GM12878 (cell line): ENCODE results near the gene FAM167B. TPM values are rescaled to one million over a fixed set of nuclear protein-coding genes. Genes with fewer than 3 reads are reported as not detected.
A peak's percentile ranks its signal among the peaks of the same experiment; 100 is the strongest.

ENCODE experiments used
- ATAC-seq: fragments of 200-7000 bp; cut with Tn5 transposase; 3 replicates; pipeline ENCODE4 v1.9.1; 2020; ENCODE audit warnings: mild to moderate bottlenecking, moderate library complexity
- BruUV-seq: library from RNA; stranded (reverse); fragments of 400-500 nt; replicated peaks from 2 replicates; lab custom pipeline; 2021; lab: Mats Ljungman, UMichigan
- CTCF ChIA-PET: fragments of 300-600 bp; sonication (Branson Sonifier 250); formaldehyde crosslinking; extraction: SDS; loops from one replicate; lab custom pipeline; 2021; ENCODE audit warnings: inconsistent platforms; lab: Yijun Ruan, JAX
- POLR2A ChIA-PET: fragments of 350-600 bp; formaldehyde crosslinking; extraction: SDS; loops from one replicate; lab custom pipeline; 2021; ENCODE audit warnings: inconsistent platforms; lab: Charles Lee
- RAD21 ChIA-PET: fragments of 300-600 bp; sonication (Branson Sonifier 250); formaldehyde crosslinking; loops from one replicate; lab custom pipeline; 2023; ENCODE audit warnings: antibody characterized with exemption; ENCODE audit not compliant: unreplicated experiment; lab: Charles Lee
- SMC1A ChIA-PET: fragments of 300-600 bp; sonication (Branson Sonifier 250); formaldehyde crosslinking; loops from one replicate; lab custom pipeline; 2023; ENCODE audit not compliant: unreplicated experiment, uncharacterized antibody; lab: Charles Lee
- DNase-seq: peaks from one replicate; pipeline ENCODE4 v3.0.0-alpha.2; 2011; ENCODE audit warnings: low read depth, low spot score
- FAIRE-seq: peaks from 3 replicates; lab custom pipeline; 2011; peaks lifted over from hg19 to GRCh38; lab: Jason Lieb, UNC
- H2AFZ ChIP-seq: 2 replicates; pipeline ENCODE4 v1.6.0; 2011; ENCODE audit warnings: low read depth, low read length, control low read depth; ENCODE audit not compliant: control insufficient read depth
- H3K27ac ChIP-seq: 2 replicates; pipeline ENCODE4 v1.5.1; 2011; ENCODE audit warnings: control low read depth; ENCODE audit not compliant: control insufficient read depth, insufficient read depth
- H3K27me3 ChIP-seq, 2 experiments: replicated peaks in 1 of 2; 2 replicates each; pipeline versions ENCODE4 v1.6.0 to v1.6.1; 2011; ENCODE audit warnings: low read length in 1 of 2; ENCODE audit not compliant: control insufficient read depth in 2 of 2, insufficient read depth in 2 of 2
- H3K36me3 ChIP-seq, 2 experiments: 2 replicates each; pipeline ENCODE4 v1.5.1; 2011; ENCODE audit warnings: low read length in 1 of 2; ENCODE audit not compliant: control insufficient read depth in 2 of 2, insufficient read depth in 2 of 2
- H3K4me1 ChIP-seq: 2 replicates; pipeline ENCODE4 v1.6.1; 2011; ENCODE audit warnings: mild to moderate bottlenecking, low read length, moderate library complexity, mixed read lengths; ENCODE audit not compliant: control insufficient read depth, insufficient read depth
- H3K4me2 ChIP-seq: 2 replicates; pipeline ENCODE4 v1.6.0; 2011; ENCODE audit warnings: control low read depth; ENCODE audit not compliant: control insufficient read depth, insufficient read depth
- H3K4me3 ChIP-seq: fragments of 200-600 bp; sonication (generic); 2 replicates; pipeline ENCODE4 v1.5.1; 2016
- H3K79me2 ChIP-seq: 2 replicates; pipeline ENCODE4 v1.6.0; 2011; ENCODE audit warnings: low read length; ENCODE audit not compliant: control insufficient read depth, insufficient read depth
- H3K9ac ChIP-seq: 2 replicates; pipeline ENCODE4 v1.8.0; 2011; ENCODE audit warnings: low read length, control low read depth, mixed read lengths; ENCODE audit not compliant: control insufficient read depth, insufficient read depth
- H3K9me3 ChIP-seq: replicated peaks from 3 replicates; pipeline ENCODE4 v1.5.1; 2011; ENCODE audit warnings: mild to moderate bottlenecking, low read length; ENCODE audit not compliant: control insufficient read depth, insufficient read depth
- H4K20me1 ChIP-seq: 2 replicates; pipeline ENCODE4 v1.6.0; 2011; ENCODE audit not compliant: control insufficient read depth, insufficient read depth
- CBFB ChIP-seq: IDR thresholded peaks from 2 replicates; pipeline ENCODE4 v1.6.1; 2016; ENCODE audit warnings: antibody characterized with exemption, low read depth
- CHD1 ChIP-seq: IDR thresholded peaks from 2 replicates; pipeline ENCODE4 v1.6.1; 2012; ENCODE audit warnings: low read depth, low read length, improper control_type of control experiment
- EGR1 ChIP-seq, 2 experiments: IDR thresholded peaks; 1 replicate in 1 of 2; 2 replicates in 1 of 2; pipeline ENCODE4 v1.6.1; 2011 to 2012; ENCODE audit warnings: low read depth in 2 of 2, low read length in 2 of 2, borderline replicate concordance in 1 of 2, mild to moderate bottlenecking in 1 of 2, moderate library complexity in 1 of 2
- KAT2A ChIP-seq: conservative IDR thresholded peaks from 2 replicates; pipeline ENCODE4 v1.6.1; 2011; ENCODE audit warnings: low read depth, low read length; ENCODE audit not compliant: control insufficient read depth
- NR2C2 ChIP-seq: IDR thresholded peaks from 2 replicates; pipeline ENCODE4 v1.6.1; 2011; ENCODE audit warnings: borderline replicate concordance, low read depth; ENCODE audit not compliant: control insufficient read depth, insufficient read length
- PAX5 ChIP-seq: IDR thresholded peaks from 2 replicates; pipeline ENCODE4 v1.6.1; 2011; ENCODE audit warnings: low read depth, low read length, borderline replicate concordance
- TCF12 ChIP-seq: IDR thresholded peaks from 2 replicates; pipeline ENCODE4 v1.6.1; 2011; ENCODE audit warnings: low read depth, mild to moderate bottlenecking, low read length
- WGBS: methylation state at CpG from one replicate; pipeline ENCODE4 v1.1.6; 2016; ENCODE audit warnings: low lambda C conversion rate; ENCODE audit not compliant: insufficient replicate concordance, insufficient coverage; ENCODE audit errors: missing lambda C conversion rate; 5-methylcytosine and 5-hydroxymethylcytosine counted together
- in situ Hi-C: fragments of 300-500 bp; cut with MboI; formaldehyde crosslinking; loops from 9 replicates; pipeline ENCODE4 v1.14.3; 2018; ENCODE audit warnings: mixed read lengths
- intact Hi-C: fragments of 100-400 bp; cut with micrococcal nuclease; formaldehyde crosslinking; loops from one replicate; pipeline ENCODE4 v1.14.2; 2022; ENCODE audit not compliant: unreplicated experiment
- polyA plus RNA-seq, 11 experiments: library from polyadenylated mRNA; depleted of rRNA in 4 of 11; unstranded in 6 of 11; stranded (reverse) in 5 of 11; fragments of >200 nt; fragmentation: Nextera tagmentation in 4 of 11; fragmentation: Illumina TruSeq in 1 of 11; extraction: Ambion mirVana in 4 of 11; extraction: Trizol in 1 of 11; gene quantifications; 1 replicate in 1 of 11; 2 replicates in 10 of 11; pipeline versions ENCODE4 v1.2.1 to v1.2.3, GENCODE V29; 2011 to 2016; ENCODE audit warnings: inconsistent platforms in 2 of 11, missing spikeins in 2 of 11, low read depth in 1 of 11
- total RNA-seq, 4 experiments: library from RNA; depleted of rRNA in 3 of 4; stranded (reverse); fragments of >200 nt in 3 of 4; fragmentation: Illumina TruSeq in 1 of 4; extraction: Trizol in 1 of 4; gene quantifications; 2 replicates each; pipeline versions ENCODE4 v1.2.1 to v1.2.3, GENCODE V29; 2013 to 2021
- TF ChIP-seq, protein P1 (sequence below): IDR thresholded peaks from 2 replicates; pipeline ENCODE4 v1.6.1; 2011; ENCODE audit warnings: mild to moderate bottlenecking, low read depth, low read length, moderate library complexity; ENCODE audit not compliant: insufficient replicate concordance
- TF ChIP-seq, protein P2 (sequence below): IDR thresholded peaks from 2 replicates; pipeline ENCODE4 v1.6.1; 2012; ENCODE audit warnings: low read depth, low read length, improper control_type of control experiment
- TF ChIP-seq, protein P3 (sequence below): IDR thresholded peaks from 2 replicates; pipeline ENCODE4 v1.6.1; 2012; ENCODE audit warnings: improper control_type of control experiment, low read depth, low read length; ENCODE audit not compliant: insufficient replicate concordance
- TF ChIP-seq, protein P4 (sequence below): IDR thresholded peaks from 2 replicates; pipeline ENCODE4 v1.6.1; 2012; ENCODE audit warnings: low read length, inconsistent platforms

Gene FAM167B
- total and polyA plus RNA-seq, 10 of the 15 experiments (the other 5 are each of a cell fraction or from before 2014, with no cell fraction given), result 0.07 to 1.2 (median 0.36) TPM; not detected in 2

DNA sequence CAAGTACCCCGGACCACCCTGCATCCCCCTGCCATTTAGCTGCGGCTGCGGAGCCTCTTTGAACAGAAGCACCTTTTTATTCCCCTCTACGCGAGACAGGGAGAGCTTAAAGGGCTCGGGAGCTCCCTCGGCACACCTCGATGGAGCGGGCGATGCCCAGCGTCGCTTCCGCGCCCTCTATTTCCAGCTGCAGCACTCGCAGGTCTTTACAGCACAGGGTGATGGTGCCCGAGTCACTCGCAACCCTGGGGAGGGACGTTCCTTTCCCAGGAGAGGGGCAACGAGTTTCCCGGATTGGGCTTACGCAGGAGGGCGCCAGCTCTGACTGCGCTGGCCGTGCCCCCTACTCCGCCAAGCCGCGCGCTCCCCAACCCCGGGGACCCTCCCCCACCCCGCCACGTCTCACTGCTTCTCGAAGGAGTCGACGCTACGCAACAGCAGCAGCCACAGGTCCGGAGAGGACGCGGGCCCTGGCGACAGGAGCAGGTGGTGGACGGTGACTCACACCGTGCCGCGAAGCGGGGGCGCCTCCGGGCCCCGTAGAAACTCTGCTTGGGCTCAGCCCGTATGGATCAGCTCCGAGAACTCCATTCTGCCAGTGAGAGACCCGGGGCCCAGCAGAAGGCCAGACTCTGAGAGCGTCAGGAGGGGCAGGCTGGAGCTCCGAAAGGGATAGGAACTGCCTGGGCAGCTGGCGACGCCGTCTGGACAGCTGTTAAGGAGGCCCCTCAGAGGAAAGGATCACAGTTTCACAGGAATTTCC is 5.8 kb upstream of the FAM167B start:
- peak overlapping the region; percentile 13; the same call in 1 of the 2 replicates for H3K27ac ChIP-seq
- POLR2A ChIA-PET, result interaction anchor here (0.6 to 2.0 kb wide), 14 partner anchors 8 to 227 kb away, joined by 3 to 6 read pairs (median 3); partner anchors contain the start of genes BSDC1, KHDRBS1, LCK and TXLNA
- no peaks in the 10 kb centered on the region for H3K79me2 ChIP-seq
- peak overlapping the region; percentile 58 for H3K9ac ChIP-seq
- FAIRE-seq (peak; percentile 13), DNase-seq (no peak), ATAC-seq (peak; percentile 81)
- intact Hi-C loops, result no loop called here
- H3K27me3 ChIP-seq, result no peaks in the 10 kb centered on the region
- H3K9me3 ChIP-seq, result no peaks in the 10 kb centered on the region
- H2AFZ ChIP-seq, result peak overlapping the region; percentile 89
- peaks cover 21% of the 10 kb centered on the region for H3K4me1 ChIP-seq
- CTCF ChIA-PET, result interaction anchor here (1.0 to 6.0 kb wide), 22 partner anchors 8 to 534 kb away, joined by 3 to 50 read pairs (median 3); partner anchors contain the start of genes EIF3I, FAM167B, KPNA6 and LCK
- H3K4me3 ChIP-seq, result peak overlapping the region; percentile 72
- RAD21 ChIA-PET, result interaction anchor here (0.7 to 3.8 kb wide), 17 partner anchors 9 to 168 kb away, joined by 3 to 34 read pairs (median 4); partner anchors contain the start of genes HDAC1, IQCC, KPNA6 and LCK
- no peaks in the 10 kb centered on the region for H3K36me3 ChIP-seq
- no peaks in the 10 kb centered on the region for H4K20me1 ChIP-seq
- peak overlapping the region; percentile 84 for H3K4me2 ChIP-seq
- BruUV-seq, result no TSS peak
- in situ Hi-C loops, result no loop called here
- SMC1A ChIA-PET, result interaction anchor here (0.8 to 5.2 kb wide), 19 partner anchors 8 to 168 kb away, joined by 3 to 37 read pairs (median 4); partner anchors contain the start of genes BSDC1, HDAC1, IQCC and LCK
- 3% methylated on average over 55 of the region's 55 CpGs for WGBS
- TF ChIP-seq, protein P1, sequence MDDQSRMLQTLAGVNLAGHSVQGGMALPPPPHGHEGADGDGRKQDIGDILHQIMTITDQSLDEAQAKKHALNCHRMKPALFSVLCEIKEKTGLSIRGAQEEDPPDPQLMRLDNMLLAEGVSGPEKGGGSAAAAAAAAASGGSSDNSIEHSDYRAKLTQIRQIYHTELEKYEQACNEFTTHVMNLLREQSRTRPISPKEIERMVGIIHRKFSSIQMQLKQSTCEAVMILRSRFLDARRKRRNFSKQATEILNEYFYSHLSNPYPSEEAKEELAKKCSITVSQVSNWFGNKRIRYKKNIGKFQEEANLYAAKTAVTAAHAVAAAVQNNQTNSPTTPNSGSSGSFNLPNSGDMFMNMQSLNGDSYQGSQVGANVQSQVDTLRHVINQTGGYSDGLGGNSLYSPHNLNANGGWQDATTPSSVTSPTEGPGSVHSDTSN, result no peak
- TF ChIP-seq, protein P2, sequence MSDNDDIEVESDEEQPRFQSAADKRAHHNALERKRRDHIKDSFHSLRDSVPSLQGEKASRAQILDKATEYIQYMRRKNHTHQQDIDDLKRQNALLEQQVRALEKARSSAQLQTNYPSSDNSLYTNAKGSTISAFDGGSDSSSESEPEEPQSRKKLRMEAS, result no peak
- TF ChIP-seq PAX5 (peak; percentile 36; the same call in 1 of the 2 replicates), NR2C2 (no peak), TCF12 (0 out of 2 replicates have a peak, but pooled peaks have one; percentile 60), EGR1 (IDR thresholded peaks at IDR 0.05; ENCODE audit: borderline replicate concordance in 1 of 2, low read depth in 2 of 2, low read length in 2 of 2) (peak in 1 of 2 experiments; percentile 19; a peak in 1 of 3 replicates), KAT2A (no peak), CHD1 (no peak), CBFB (no peak)
- TF ChIP-seq, protein P3, sequence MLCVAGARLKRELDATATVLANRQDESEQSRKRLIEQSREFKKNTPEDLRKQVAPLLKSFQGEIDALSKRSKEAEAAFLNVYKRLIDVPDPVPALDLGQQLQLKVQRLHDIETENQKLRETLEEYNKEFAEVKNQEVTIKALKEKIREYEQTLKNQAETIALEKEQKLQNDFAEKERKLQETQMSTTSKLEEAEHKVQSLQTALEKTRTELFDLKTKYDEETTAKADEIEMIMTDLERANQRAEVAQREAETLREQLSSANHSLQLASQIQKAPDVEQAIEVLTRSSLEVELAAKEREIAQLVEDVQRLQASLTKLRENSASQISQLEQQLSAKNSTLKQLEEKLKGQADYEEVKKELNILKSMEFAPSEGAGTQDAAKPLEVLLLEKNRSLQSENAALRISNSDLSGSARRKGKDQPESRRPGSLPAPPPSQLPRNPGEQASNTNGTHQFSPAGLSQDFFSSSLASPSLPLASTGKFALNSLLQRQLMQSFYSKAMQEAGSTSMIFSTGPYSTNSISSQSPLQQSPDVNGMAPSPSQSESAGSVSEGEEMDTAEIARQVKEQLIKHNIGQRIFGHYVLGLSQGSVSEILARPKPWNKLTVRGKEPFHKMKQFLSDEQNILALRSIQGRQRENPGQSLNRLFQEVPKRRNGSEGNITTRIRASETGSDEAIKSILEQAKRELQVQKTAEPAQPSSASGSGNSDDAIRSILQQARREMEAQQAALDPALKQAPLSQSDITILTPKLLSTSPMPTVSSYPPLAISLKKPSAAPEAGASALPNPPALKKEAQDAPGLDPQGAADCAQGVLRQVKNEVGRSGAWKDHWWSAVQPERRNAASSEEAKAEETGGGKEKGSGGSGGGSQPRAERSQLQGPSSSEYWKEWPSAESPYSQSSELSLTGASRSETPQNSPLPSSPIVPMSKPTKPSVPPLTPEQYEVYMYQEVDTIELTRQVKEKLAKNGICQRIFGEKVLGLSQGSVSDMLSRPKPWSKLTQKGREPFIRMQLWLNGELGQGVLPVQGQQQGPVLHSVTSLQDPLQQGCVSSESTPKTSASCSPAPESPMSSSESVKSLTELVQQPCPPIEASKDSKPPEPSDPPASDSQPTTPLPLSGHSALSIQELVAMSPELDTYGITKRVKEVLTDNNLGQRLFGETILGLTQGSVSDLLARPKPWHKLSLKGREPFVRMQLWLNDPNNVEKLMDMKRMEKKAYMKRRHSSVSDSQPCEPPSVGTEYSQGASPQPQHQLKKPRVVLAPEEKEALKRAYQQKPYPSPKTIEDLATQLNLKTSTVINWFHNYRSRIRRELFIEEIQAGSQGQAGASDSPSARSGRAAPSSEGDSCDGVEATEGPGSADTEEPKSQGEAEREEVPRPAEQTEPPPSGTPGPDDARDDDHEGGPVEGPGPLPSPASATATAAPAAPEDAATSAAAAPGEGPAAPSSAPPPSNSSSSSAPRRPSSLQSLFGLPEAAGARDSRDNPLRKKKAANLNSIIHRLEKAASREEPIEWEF, result no peak
- TF ChIP-seq, protein P4, sequence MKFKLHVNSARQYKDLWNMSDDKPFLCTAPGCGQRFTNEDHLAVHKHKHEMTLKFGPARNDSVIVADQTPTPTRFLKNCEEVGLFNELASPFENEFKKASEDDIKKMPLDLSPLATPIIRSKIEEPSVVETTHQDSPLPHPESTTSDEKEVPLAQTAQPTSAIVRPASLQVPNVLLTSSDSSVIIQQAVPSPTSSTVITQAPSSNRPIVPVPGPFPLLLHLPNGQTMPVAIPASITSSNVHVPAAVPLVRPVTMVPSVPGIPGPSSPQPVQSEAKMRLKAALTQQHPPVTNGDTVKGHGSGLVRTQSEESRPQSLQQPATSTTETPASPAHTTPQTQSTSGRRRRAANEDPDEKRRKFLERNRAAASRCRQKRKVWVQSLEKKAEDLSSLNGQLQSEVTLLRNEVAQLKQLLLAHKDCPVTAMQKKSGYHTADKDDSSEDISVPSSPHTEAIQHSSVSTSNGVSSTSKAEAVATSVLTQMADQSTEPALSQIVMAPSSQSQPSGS, result no peak
